GM12878 (cell line): ENCODE data around the gene ZDHHC11B. TPM values are rescaled to one million over a fixed set of nuclear protein-coding genes. Genes with fewer than 3 reads are reported as not detected.

ENCODE experiments used
- ATAC-seq: fragments of 200-7000 bp; cut with Tn5 transposase; 3 replicates; pipeline ENCODE4 v1.9.1; 2020; ENCODE audit warnings: mild to moderate bottlenecking, moderate library complexity
- BruUV-seq: library from RNA; stranded (reverse); fragments of 400-500 nt; replicated peaks from 2 replicates; lab custom pipeline; 2021; lab: Mats Ljungman, UMichigan
- CTCF ChIA-PET: fragments of 300-600 bp; sonication (Branson Sonifier 250); formaldehyde crosslinking; extraction: SDS; loops from one replicate; lab custom pipeline; 2021; ENCODE audit warnings: inconsistent platforms; lab: Yijun Ruan, JAX
- POLR2A ChIA-PET: fragments of 350-600 bp; formaldehyde crosslinking; extraction: SDS; loops from one replicate; lab custom pipeline; 2021; ENCODE audit warnings: inconsistent platforms; lab: Charles Lee
- RAD21 ChIA-PET: fragments of 300-600 bp; sonication (Branson Sonifier 250); formaldehyde crosslinking; loops from one replicate; lab custom pipeline; 2023; ENCODE audit warnings: antibody characterized with exemption; ENCODE audit not compliant: unreplicated experiment; lab: Charles Lee
- SMC1A ChIA-PET: fragments of 300-600 bp; sonication (Branson Sonifier 250); formaldehyde crosslinking; loops from one replicate; lab custom pipeline; 2023; ENCODE audit not compliant: unreplicated experiment, uncharacterized antibody; lab: Charles Lee
- DNase-seq: peaks from one replicate; pipeline ENCODE4 v3.0.0-alpha.2; 2011; ENCODE audit warnings: low read depth, low spot score
- FAIRE-seq: peaks from 3 replicates; lab custom pipeline; 2011; peaks lifted over from hg19 to GRCh38; lab: Jason Lieb, UNC
- H2AFZ ChIP-seq: 2 replicates; pipeline ENCODE4 v1.6.0; 2011; ENCODE audit warnings: low read depth, low read length, control low read depth; ENCODE audit not compliant: control insufficient read depth
- H3K27ac ChIP-seq: 2 replicates; pipeline ENCODE4 v1.5.1; 2011; ENCODE audit warnings: control low read depth; ENCODE audit not compliant: control insufficient read depth, insufficient read depth
- H3K27me3 ChIP-seq, 2 experiments: replicated peaks in 1 of 2; 2 replicates each; pipeline versions ENCODE4 v1.6.0 to v1.6.1; 2011; ENCODE audit warnings: low read length in 1 of 2; ENCODE audit not compliant: control insufficient read depth in 2 of 2, insufficient read depth in 2 of 2
- H3K36me3 ChIP-seq, 2 experiments: 2 replicates each; pipeline ENCODE4 v1.5.1; 2011; ENCODE audit warnings: low read length in 1 of 2; ENCODE audit not compliant: control insufficient read depth in 2 of 2, insufficient read depth in 2 of 2
- H3K4me1 ChIP-seq: 2 replicates; pipeline ENCODE4 v1.6.1; 2011; ENCODE audit warnings: mild to moderate bottlenecking, low read length, moderate library complexity, mixed read lengths; ENCODE audit not compliant: control insufficient read depth, insufficient read depth
- H3K4me2 ChIP-seq: 2 replicates; pipeline ENCODE4 v1.6.0; 2011; ENCODE audit warnings: control low read depth; ENCODE audit not compliant: control insufficient read depth, insufficient read depth
- H3K4me3 ChIP-seq: fragments of 200-600 bp; sonication (generic); 2 replicates; pipeline ENCODE4 v1.5.1; 2016
- H3K79me2 ChIP-seq: 2 replicates; pipeline ENCODE4 v1.6.0; 2011; ENCODE audit warnings: low read length; ENCODE audit not compliant: control insufficient read depth, insufficient read depth
- H3K9ac ChIP-seq: 2 replicates; pipeline ENCODE4 v1.8.0; 2011; ENCODE audit warnings: low read length, control low read depth, mixed read lengths; ENCODE audit not compliant: control insufficient read depth, insufficient read depth
- H3K9me3 ChIP-seq: replicated peaks from 3 replicates; pipeline ENCODE4 v1.5.1; 2011; ENCODE audit warnings: mild to moderate bottlenecking, low read length; ENCODE audit not compliant: control insufficient read depth, insufficient read depth
- H4K20me1 ChIP-seq: 2 replicates; pipeline ENCODE4 v1.6.0; 2011; ENCODE audit not compliant: control insufficient read depth, insufficient read depth
- CBX5 ChIP-seq: sonication (generic); IDR thresholded peaks from 2 replicates; pipeline ENCODE4 v1.6.1; 2016; ENCODE audit warnings: low read depth, moderate library complexity, mild to moderate bottlenecking, inconsistent platforms
- CEBPZ ChIP-seq: fragments of 150-350 bp; IDR thresholded peaks from 2 replicates; pipeline ENCODE4 v1.6.1; 2016; ENCODE audit warnings: low read depth, low read length
- E2F8 ChIP-seq: fragments of 450-650 bp; IDR thresholded peaks from 2 replicates; pipeline ENCODE4 v1.6.1; 2018; ENCODE audit warnings: mild to moderate bottlenecking, low read depth, moderate library complexity; ENCODE audit not compliant: partially characterized antibody
- JUND ChIP-seq: IDR thresholded peaks from 2 replicates; pipeline ENCODE4 v1.6.1; 2012; ENCODE audit warnings: low read depth, mild to moderate bottlenecking, low read length, improper control_type of control experiment, moderate library complexity
- MTA2 ChIP-seq: fragments of 450-650 bp; IDR thresholded peaks from 2 replicates; pipeline ENCODE4 v1.6.1; 2016; ENCODE audit warnings: low read depth, mild to moderate bottlenecking, moderate library complexity
- RB1 ChIP-seq: fragments of 450-650 bp; formaldehyde crosslinking; IDR thresholded peaks from 2 replicates; pipeline ENCODE4 v1.6.1; 2017; ENCODE audit warnings: mild to moderate bottlenecking, borderline replicate concordance
- SMAD1 ChIP-seq: fragments of 450-650 bp; IDR thresholded peaks from 2 replicates; pipeline ENCODE4 v1.6.1; 2018; ENCODE audit warnings: mild to moderate bottlenecking, low read depth; ENCODE audit not compliant: partially characterized antibody
- WGBS: methylation state at CpG from one replicate; pipeline ENCODE4 v1.1.6; 2016; ENCODE audit warnings: low lambda C conversion rate; ENCODE audit not compliant: insufficient replicate concordance, insufficient coverage; ENCODE audit errors: missing lambda C conversion rate; 5-methylcytosine and 5-hydroxymethylcytosine counted together
- in situ Hi-C: fragments of 300-500 bp; cut with MboI; formaldehyde crosslinking; loops from 9 replicates; pipeline ENCODE4 v1.14.3; 2018; ENCODE audit warnings: mixed read lengths
- intact Hi-C: fragments of 100-400 bp; cut with micrococcal nuclease; formaldehyde crosslinking; loops from one replicate; pipeline ENCODE4 v1.14.2; 2022; ENCODE audit not compliant: unreplicated experiment
- polyA plus RNA-seq, 11 experiments: library from polyadenylated mRNA; depleted of rRNA in 4 of 11; unstranded in 6 of 11; stranded (reverse) in 5 of 11; fragments of >200 nt; fragmentation: Nextera tagmentation in 4 of 11; fragmentation: Illumina TruSeq in 1 of 11; extraction: Ambion mirVana in 4 of 11; extraction: Trizol in 1 of 11; gene quantifications; 1 replicate in 1 of 11; 2 replicates in 10 of 11; pipeline versions ENCODE4 v1.2.1 to v1.2.3, GENCODE V29; 2011 to 2016; ENCODE audit warnings: inconsistent platforms in 2 of 11, missing spikeins in 2 of 11, low read depth in 1 of 11
- total RNA-seq, 4 experiments: library from RNA; depleted of rRNA in 3 of 4; stranded (reverse); fragments of >200 nt in 3 of 4; fragmentation: Illumina TruSeq in 1 of 4; extraction: Trizol in 1 of 4; gene quantifications; 2 replicates each; pipeline versions ENCODE4 v1.2.1 to v1.2.3, GENCODE V29; 2013 to 2021
- TF ChIP-seq, protein P1 (sequence below): IDR thresholded peaks from 2 replicates; pipeline ENCODE4 v1.6.1; 2011; ENCODE audit warnings: low read depth, mild to moderate bottlenecking, low read length, moderate library complexity, borderline replicate concordance; ENCODE audit errors: extremely low read depth
- TF ChIP-seq, protein P2 (sequence below): IDR thresholded peaks from 2 replicates; pipeline ENCODE4 v1.6.1; 2012; ENCODE audit warnings: low read depth, low read length, improper control_type of control experiment
- TF ChIP-seq, protein P3 (sequence below): IDR thresholded peaks from 2 replicates; pipeline ENCODE4 v1.6.1; 2012; ENCODE audit warnings: low read depth, low read length, improper control_type of control experiment

Gene ZDHHC11B
- total and polyA plus RNA-seq, 10 of the 15 experiments (the other 5 are each of a cell fraction or from before 2014, with no cell fraction given), result 0.01 to 0.10 (median 0.09) TPM; not detected in 7

- POLR2A ChIA-PET, result no interaction called here
- no peaks in the 10 kb centered on the region for H3K9me3 ChIP-seq
- RAD21 ChIA-PET, result no interaction called here
- H3K79me2 ChIP-seq, result no peaks in the 10 kb centered on the region
- H3K36me3 ChIP-seq, result no peaks in the 10 kb centered on the region
- CTCF ChIA-PET, result no interaction called here
- H2AFZ ChIP-seq, result no peak overlapping the region
- no peak overlapping the region for H3K4me3 ChIP-seq
- no peak for ATAC-seq
- no peak overlapping the region for H3K9ac ChIP-seq
- no TSS peak for BruUV-seq
- TF ChIP-seq SMAD1, result no peak
- no peak for TF ChIP-seq JUND
- TF ChIP-seq RB1, result no peak
- TF ChIP-seq, protein P1, sequence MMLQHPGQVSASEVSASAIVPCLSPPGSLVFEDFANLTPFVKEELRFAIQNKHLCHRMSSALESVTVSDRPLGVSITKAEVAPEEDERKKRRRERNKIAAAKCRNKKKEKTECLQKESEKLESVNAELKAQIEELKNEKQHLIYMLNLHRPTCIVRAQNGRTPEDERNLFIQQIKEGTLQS, result no peak
- no peak for TF ChIP-seq MTA2
- no peak for TF ChIP-seq CEBPZ
- TF ChIP-seq, protein P2, sequence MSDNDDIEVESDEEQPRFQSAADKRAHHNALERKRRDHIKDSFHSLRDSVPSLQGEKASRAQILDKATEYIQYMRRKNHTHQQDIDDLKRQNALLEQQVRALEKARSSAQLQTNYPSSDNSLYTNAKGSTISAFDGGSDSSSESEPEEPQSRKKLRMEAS, result no peak
- TF ChIP-seq CBX5, result no peak
- no peak for TF ChIP-seq E2F8
- TF ChIP-seq, protein P3, sequence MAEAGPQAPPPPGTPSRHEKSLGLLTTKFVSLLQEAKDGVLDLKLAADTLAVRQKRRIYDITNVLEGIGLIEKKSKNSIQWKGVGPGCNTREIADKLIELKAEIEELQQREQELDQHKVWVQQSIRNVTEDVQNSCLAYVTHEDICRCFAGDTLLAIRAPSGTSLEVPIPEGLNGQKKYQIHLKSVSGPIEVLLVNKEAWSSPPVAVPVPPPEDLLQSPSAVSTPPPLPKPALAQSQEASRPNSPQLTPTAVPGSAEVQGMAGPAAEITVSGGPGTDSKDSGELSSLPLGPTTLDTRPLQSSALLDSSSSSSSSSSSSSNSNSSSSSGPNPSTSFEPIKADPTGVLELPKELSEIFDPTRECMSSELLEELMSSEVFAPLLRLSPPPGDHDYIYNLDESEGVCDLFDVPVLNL, result no peak
- no peaks in the 10 kb centered on the region for H3K4me1 ChIP-seq
- SMC1A ChIA-PET, result no interaction called here
- DNase-seq, result no peak
- H3K27me3 ChIP-seq, result no peaks in the 10 kb centered on the region
- intact Hi-C loops, result no loop called here
- H4K20me1 ChIP-seq, result no peaks in the 10 kb centered on the region
- no peak overlapping the region for H3K4me2 ChIP-seq
- WGBS, result 85% methylated on average over 14 of the region's 15 CpGs
- no peak for FAIRE-seq
- H3K27ac ChIP-seq, result no peak overlapping the region
- in situ Hi-C loops, result no loop called here
Measured at GRCh38 chr5:816176-816575, 31.6 kb upstream of the ZDHHC11B start.
